HepG2 (cell line): Measurements from ENCODE around the gene NXPH4. TPM values are rescaled to one million over a fixed set of nuclear protein-coding genes. Genes with fewer than 3 reads are reported as not detected.
A peak's percentile ranks its signal among the peaks of the same experiment; 100 is the strongest.

Source experiments
- ATAD3A ChIP-seq: sonication (generic); formaldehyde crosslinking; IDR thresholded peaks from 2 replicates; pipeline ENCODE4 v1.4.0; 2020; ENCODE audit warnings: missing genetic modification reagents
- CBFB ChIP-seq: sonication (generic); formaldehyde crosslinking; IDR thresholded peaks from 2 replicates; pipeline ENCODE4 v1.4.0; 2020; ENCODE audit warnings: missing genetic modification reagents
- CHD2 ChIP-seq: IDR thresholded peaks from 2 replicates; pipeline ENCODE4 v1.6.1; 2011; ENCODE audit warnings: low read depth, low read length, improper control_type of control experiment
- DNMT1 ChIP-seq: sonication (generic); formaldehyde crosslinking; IDR thresholded peaks from 2 replicates; pipeline ENCODE4 v1.5.1; 2020; ENCODE audit warnings: mild to moderate bottlenecking, missing genetic modification reagents
- HOXA7 ChIP-seq: sonication (generic); formaldehyde crosslinking; IDR thresholded peaks from 2 replicates; pipeline ENCODE4 v1.8.1; 2022; ENCODE audit warnings: mild to moderate bottlenecking, missing genetic modification reagents, moderate library complexity
- KAT7 ChIP-seq: IDR thresholded peaks from 2 replicates; pipeline ENCODE4 v1.6.1; 2018; ENCODE audit warnings: borderline replicate concordance, missing compliant biosample characterization
- KDM5B ChIP-seq: sonication (generic); formaldehyde crosslinking; IDR thresholded peaks from 2 replicates; pipeline ENCODE4 v1.4.0; 2020; ENCODE audit warnings: missing genetic modification reagents, mild to moderate bottlenecking, borderline replicate concordance
- KLF12 ChIP-seq: sonication (generic); formaldehyde crosslinking; IDR thresholded peaks from 2 replicates; pipeline ENCODE4 v1.4.0; 2020; ENCODE audit warnings: missing genetic modification reagents, borderline replicate concordance
- ZNF180 ChIP-seq: sonication (generic); formaldehyde crosslinking; IDR thresholded peaks from 2 replicates; pipeline ENCODE4 v1.4.0; 2020; ENCODE audit warnings: low read depth, missing genetic modification reagents, borderline replicate concordance
- ZNF235 ChIP-seq: sonication (generic); formaldehyde crosslinking; IDR thresholded peaks from 2 replicates; pipeline ENCODE4 v1.8.1; 2023; ENCODE audit warnings: mild to moderate bottlenecking, missing genetic modification reagents, borderline replicate concordance
- ZNF737 ChIP-seq: sonication (generic); formaldehyde crosslinking; IDR thresholded peaks from 2 replicates; pipeline ENCODE4 v1.5.0; 2020; ENCODE audit warnings: missing genetic modification reagents, mild to moderate bottlenecking, borderline replicate concordance
- polyA plus RNA-seq, 8 experiments: library from polyadenylated mRNA; depleted of rRNA in 3 of 8; stranded (reverse) in 7 of 8; unstranded in 1 of 8; fragments of >200 nt; fragmentation: Illumina TruSeq in 4 of 8; extraction: Trizol in 4 of 8; gene quantifications; 2 replicates each; pipeline versions ENCODE4 v1.2.1 to v1.2.3, GENCODE V29; 2011 to 2016; ENCODE audit warnings: low read depth in 4 of 8, missing spikeins in 1 of 8, mixed read lengths in 1 of 8; ENCODE audit not compliant: insufficient read depth in 1 of 8
- total RNA-seq, 5 experiments: library from RNA; depleted of rRNA; stranded (reverse); fragments of >200 nt; fragmentation: Illumina TruSeq; extraction: Trizol; gene quantifications; 2 replicates each; pipeline ENCODE4 v1.2.3, GENCODE V29; 2016; ENCODE audit warnings: low read depth in 1 of 5
- TF ChIP-seq, protein P1 (sequence below): sonication (generic); formaldehyde crosslinking; IDR thresholded peaks from 2 replicates; pipeline ENCODE4 v1.4.0; 2020; ENCODE audit warnings: missing genetic modification reagents
- TF ChIP-seq, protein P2 (sequence below): sonication (generic); formaldehyde crosslinking; IDR thresholded peaks from 2 replicates; pipeline ENCODE4 v1.4.0; 2020; ENCODE audit warnings: missing genetic modification reagents
- TF ChIP-seq, protein P3 (sequence below): sonication (generic); formaldehyde crosslinking; IDR thresholded peaks from 2 replicates; pipeline ENCODE4 v1.4.0; 2020; ENCODE audit warnings: low read depth, mild to moderate bottlenecking, missing genetic modification reagents
- TF ChIP-seq, protein P4 (sequence below): sonication (generic); formaldehyde crosslinking; IDR thresholded peaks from 2 replicates; pipeline ENCODE4 v1.4.0; 2020; ENCODE audit warnings: mild to moderate bottlenecking, missing genetic modification reagents

NXPH4 gene
- total and polyA plus RNA-seq, 2 of the 13 experiments (the other 11 are each of a cell fraction or from before 2014, with no cell fraction given), result 0.13 TPM; not detected in 1

DNA sequence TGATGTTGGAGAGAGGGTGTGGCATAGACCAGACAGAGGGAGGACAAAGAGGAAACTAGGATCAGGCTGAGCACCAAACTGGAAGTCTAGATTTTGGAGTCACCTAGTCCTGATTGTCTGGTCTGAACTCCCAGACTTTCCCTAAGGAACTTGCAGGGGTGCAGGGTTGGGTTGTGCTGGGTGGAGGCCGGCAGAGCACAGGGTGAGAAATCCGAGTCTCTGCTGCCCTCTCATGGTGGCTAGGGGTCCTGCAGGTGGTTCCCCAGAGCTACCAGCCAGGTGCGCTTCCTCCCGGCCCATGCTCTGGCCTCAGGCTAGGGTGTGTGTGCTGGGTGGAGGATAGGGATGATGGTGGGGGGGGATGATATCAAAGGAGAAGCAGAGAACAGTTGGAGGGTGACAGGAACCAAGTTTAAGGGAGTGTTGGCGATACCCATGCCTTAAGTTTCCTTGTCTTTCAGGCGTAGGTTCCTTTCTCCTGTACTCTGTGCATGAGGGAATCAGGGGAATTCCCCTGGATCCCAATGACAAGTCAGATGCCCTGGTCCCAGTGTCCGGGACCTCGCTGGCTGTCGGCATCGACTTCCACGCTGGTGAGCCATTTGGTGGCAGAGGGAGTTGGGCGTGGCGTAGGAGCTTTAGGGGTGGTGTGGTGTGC, 33.5 kb upstream of the NXPH4 start (continued):
- TF ChIP-seq ZNF235 (CRISPR knock-in tag) (no peak), CHD2 (no peak), ZNF180 (CRISPR knock-in tag) (no peak), ATAD3A (no peak), KAT7 (CRISPR knock-in tag) (no peak), KLF12 (CRISPR knock-in tag) (no peak), HOXA7 (CRISPR knock-in tag) (no peak), CBFB (CRISPR knock-in tag) (0 out of 2 replicates have a peak, but pooled peaks have one; percentile 24), ZNF737 (CRISPR knock-in tag) (no peak), KDM5B (no peak), DNMT1 (0 out of 2 replicates have a peak, but pooled peaks have one; percentile 41)
- TF ChIP-seq, protein P1, sequence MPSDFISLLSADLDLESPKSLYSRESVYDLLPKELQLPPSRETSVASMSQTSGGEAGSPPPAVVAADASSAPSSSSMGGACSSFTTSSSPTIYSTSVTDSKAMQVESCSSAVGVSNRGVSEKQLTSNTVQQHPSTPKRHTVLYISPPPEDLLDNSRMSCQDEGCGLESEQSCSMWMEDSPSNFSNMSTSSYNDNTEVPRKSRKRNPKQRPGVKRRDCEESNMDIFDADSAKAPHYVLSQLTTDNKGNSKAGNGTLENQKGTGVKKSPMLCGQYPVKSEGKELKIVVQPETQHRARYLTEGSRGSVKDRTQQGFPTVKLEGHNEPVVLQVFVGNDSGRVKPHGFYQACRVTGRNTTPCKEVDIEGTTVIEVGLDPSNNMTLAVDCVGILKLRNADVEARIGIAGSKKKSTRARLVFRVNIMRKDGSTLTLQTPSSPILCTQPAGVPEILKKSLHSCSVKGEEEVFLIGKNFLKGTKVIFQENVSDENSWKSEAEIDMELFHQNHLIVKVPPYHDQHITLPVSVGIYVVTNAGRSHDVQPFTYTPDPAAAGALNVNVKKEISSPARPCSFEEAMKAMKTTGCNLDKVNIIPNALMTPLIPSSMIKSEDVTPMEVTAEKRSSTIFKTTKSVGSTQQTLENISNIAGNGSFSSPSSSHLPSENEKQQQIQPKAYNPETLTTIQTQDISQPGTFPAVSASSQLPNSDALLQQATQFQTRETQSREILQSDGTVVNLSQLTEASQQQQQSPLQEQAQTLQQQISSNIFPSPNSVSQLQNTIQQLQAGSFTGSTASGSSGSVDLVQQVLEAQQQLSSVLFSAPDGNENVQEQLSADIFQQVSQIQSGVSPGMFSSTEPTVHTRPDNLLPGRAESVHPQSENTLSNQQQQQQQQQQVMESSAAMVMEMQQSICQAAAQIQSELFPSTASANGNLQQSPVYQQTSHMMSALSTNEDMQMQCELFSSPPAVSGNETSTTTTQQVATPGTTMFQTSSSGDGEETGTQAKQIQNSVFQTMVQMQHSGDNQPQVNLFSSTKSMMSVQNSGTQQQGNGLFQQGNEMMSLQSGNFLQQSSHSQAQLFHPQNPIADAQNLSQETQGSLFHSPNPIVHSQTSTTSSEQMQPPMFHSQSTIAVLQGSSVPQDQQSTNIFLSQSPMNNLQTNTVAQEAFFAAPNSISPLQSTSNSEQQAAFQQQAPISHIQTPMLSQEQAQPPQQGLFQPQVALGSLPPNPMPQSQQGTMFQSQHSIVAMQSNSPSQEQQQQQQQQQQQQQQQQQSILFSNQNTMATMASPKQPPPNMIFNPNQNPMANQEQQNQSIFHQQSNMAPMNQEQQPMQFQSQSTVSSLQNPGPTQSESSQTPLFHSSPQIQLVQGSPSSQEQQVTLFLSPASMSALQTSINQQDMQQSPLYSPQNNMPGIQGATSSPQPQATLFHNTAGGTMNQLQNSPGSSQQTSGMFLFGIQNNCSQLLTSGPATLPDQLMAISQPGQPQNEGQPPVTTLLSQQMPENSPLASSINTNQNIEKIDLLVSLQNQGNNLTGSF (CRISPR knock-in tag), result no peak
- TF ChIP-seq, protein P2, sequence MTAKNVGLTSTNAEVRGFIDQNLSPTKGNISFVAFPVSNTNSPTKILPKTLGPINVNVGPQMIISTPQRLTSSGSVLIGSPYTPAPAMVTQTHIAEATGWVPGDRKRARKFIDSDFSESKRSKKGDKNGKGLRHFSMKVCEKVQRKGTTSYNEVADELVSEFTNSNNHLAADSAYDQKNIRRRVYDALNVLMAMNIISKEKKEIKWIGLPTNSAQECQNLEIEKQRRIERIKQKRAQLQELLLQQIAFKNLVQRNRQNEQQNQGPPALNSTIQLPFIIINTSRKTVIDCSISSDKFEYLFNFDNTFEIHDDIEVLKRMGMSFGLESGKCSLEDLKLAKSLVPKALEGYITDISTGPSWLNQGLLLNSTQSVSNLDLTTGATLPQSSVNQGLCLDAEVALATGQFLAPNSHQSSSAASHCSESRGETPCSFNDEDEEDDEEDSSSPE (CRISPR knock-in tag), result 0 out of 2 replicates have a peak, but pooled peaks have one; percentile 18
- TF ChIP-seq, protein P3, sequence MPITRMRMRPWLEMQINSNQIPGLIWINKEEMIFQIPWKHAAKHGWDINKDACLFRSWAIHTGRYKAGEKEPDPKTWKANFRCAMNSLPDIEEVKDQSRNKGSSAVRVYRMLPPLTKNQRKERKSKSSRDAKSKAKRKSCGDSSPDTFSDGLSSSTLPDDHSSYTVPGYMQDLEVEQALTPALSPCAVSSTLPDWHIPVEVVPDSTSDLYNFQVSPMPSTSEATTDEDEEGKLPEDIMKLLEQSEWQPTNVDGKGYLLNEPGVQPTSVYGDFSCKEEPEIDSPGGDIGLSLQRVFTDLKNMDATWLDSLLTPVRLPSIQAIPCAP, result no peak
- TF ChIP-seq, protein P4, sequence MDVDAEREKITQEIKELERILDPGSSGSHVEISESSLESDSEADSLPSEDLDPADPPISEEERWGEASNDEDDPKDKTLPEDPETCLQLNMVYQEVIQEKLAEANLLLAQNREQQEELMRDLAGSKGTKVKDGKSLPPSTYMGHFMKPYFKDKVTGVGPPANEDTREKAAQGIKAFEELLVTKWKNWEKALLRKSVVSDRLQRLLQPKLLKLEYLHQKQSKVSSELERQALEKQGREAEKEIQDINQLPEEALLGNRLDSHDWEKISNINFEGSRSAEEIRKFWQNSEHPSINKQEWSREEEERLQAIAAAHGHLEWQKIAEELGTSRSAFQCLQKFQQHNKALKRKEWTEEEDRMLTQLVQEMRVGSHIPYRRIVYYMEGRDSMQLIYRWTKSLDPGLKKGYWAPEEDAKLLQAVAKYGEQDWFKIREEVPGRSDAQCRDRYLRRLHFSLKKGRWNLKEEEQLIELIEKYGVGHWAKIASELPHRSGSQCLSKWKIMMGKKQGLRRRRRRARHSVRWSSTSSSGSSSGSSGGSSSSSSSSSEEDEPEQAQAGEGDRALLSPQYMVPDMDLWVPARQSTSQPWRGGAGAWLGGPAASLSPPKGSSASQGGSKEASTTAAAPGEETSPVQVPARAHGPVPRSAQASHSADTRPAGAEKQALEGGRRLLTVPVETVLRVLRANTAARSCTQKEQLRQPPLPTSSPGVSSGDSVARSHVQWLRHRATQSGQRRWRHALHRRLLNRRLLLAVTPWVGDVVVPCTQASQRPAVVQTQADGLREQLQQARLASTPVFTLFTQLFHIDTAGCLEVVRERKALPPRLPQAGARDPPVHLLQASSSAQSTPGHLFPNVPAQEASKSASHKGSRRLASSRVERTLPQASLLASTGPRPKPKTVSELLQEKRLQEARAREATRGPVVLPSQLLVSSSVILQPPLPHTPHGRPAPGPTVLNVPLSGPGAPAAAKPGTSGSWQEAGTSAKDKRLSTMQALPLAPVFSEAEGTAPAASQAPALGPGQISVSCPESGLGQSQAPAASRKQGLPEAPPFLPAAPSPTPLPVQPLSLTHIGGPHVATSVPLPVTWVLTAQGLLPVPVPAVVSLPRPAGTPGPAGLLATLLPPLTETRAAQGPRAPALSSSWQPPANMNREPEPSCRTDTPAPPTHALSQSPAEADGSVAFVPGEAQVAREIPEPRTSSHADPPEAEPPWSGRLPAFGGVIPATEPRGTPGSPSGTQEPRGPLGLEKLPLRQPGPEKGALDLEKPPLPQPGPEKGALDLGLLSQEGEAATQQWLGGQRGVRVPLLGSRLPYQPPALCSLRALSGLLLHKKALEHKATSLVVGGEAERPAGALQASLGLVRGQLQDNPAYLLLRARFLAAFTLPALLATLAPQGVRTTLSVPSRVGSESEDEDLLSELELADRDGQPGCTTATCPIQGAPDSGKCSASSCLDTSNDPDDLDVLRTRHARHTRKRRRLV (CRISPR knock-in tag), result no peak
